Skeletal muscle satellite cell (primary cell): ENCODE data around the gene SLC40A1.

Source experiments
- H3K27me3 ChIP-seq: 2 replicates; pipeline ENCODE4 v1.7.0; 2013; ENCODE audit warnings: low read length; ENCODE audit not compliant: control insufficient read depth, insufficient read depth
- H3K36me3 ChIP-seq: 2 replicates; pipeline ENCODE4 v1.7.0; 2013; ENCODE audit warnings: mild to moderate bottlenecking, control low read depth, low read length; ENCODE audit not compliant: insufficient read depth
- H3K4me1 ChIP-seq: 2 replicates; pipeline ENCODE4 v1.7.0; 2013; ENCODE audit warnings: low read length; ENCODE audit not compliant: control insufficient read depth, insufficient read depth
- H3K4me2 ChIP-seq: 2 replicates; pipeline ENCODE4 v1.7.0; 2013; ENCODE audit warnings: mild to moderate bottlenecking, low read length
- H3K4me3 ChIP-seq: 2 replicates; pipeline ENCODE4 v1.7.0; 2013; ENCODE audit warnings: low read length
- H3K9ac ChIP-seq: 2 replicates; pipeline ENCODE4 v1.7.0; 2013; ENCODE audit warnings: mild to moderate bottlenecking, low read depth, low read length, moderate library complexity
- H3K9me3 ChIP-seq: replicated peaks from 2 replicates; pipeline ENCODE4 v1.7.0; 2013; ENCODE audit warnings: mild to moderate bottlenecking, control low read depth, low read length

The SLC40A1 gene

DNA sequence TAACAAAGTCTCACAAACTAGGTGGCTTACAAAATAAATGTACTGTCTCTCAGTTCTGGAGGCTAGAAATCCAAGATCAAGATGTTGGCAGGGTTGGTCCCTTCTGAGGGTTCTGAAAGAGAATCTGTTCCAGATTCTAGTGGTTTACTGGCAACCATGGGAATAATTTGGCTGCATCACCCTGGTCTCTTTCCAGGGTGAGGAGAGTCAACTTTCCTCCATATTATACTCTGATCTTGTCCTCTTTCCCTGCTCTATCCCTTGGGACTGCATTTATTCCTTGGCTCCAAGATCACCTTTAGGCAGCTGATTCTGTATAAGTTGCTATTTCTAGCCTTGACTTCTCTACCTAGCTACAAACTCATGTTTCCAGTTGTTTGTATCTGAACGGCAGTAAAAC, 35.2 kb downstream of the SLC40A1 start:
- H3K4me3 ChIP-seq: no peak overlapping the region
- H3K36me3 ChIP-seq: no peaks in the 10 kb centered on the region
- H3K27me3 ChIP-seq: no peaks in the 10 kb centered on the region
- H3K4me1 ChIP-seq: peaks cover 6% of the 10 kb centered on the region
- no peak overlapping the region for H3K9ac ChIP-seq
- no peak overlapping the region for H3K4me2 ChIP-seq
- H3K9me3 ChIP-seq: no peaks in the 10 kb centered on the region

DNA sequence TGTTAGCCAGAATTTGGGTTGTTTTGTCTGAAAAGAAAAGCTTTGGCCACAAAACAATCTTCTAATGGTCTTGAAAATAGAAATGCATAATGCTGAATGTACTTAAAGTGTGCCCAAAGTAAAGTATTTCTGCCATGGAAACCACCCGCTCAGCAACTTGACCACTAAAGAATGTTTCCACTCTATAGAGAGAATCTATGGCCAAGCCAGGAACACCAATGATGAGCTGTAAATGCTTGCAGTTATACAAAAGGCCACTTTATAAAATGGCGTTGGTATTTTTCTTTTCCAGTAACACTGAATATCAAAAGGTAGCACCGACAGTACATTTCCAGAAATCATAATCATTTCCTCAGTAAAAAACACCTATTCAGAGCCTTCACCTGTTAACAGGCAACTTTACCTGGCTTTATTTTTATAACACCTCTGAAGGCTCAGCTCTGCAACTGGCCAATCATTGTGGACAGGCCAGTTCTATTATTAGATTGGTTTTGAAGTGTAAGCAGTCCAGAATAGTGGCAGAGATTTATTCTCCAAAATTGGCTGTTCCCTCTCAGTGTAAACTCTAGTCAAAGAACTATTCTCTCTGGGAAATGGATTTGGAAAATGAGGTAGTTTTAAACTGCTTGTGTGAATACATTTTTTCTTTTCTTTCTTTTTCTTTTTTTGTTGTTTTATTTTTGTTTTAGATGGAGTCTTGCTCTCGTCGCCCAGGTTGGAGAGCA, 36.1 kb downstream of the SLC40A1 start:
- H3K27me3 ChIP-seq: no peaks in the 10 kb centered on the region
- H3K4me3 ChIP-seq: no peak overlapping the region
- peaks cover 6% of the 10 kb centered on the region for H3K4me1 ChIP-seq
- no peak overlapping the region for H3K4me2 ChIP-seq
- no peak overlapping the region for H3K9ac ChIP-seq
- no peaks in the 10 kb centered on the region for H3K36me3 ChIP-seq
- no peaks in the 10 kb centered on the region for H3K9me3 ChIP-seq

DNA sequence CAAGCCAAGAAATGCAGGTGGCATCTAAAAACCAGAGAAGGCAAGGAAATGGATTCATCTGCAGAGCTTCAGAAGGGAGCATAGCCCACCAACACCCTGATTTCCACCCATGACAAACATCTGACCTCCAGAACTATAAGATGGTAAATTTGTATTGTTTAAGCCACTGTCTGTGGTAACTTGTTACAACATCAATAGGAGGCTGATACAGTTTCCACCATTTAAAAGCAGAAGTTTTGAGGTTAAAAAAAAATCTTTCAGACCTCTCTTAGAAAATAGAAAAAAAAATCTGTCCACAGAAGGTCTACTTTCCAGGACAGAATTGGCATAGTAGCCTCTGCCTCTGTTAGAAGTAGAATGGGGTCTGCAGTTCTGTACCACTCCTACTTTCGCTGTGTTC, 37.2 kb downstream of the SLC40A1 start:
- Histone ChIP-seq H3K4me2 (no peak overlapping the region), H3K9ac (no peak overlapping the region), H3K9me3 (no peaks in the 10 kb centered on the region), H3K4me1 (no peaks in the 10 kb centered on the region), H3K36me3 (no peaks in the 10 kb centered on the region), H3K27me3 (no peaks in the 10 kb centered on the region), H3K4me3 (no peak overlapping the region)

DNA sequence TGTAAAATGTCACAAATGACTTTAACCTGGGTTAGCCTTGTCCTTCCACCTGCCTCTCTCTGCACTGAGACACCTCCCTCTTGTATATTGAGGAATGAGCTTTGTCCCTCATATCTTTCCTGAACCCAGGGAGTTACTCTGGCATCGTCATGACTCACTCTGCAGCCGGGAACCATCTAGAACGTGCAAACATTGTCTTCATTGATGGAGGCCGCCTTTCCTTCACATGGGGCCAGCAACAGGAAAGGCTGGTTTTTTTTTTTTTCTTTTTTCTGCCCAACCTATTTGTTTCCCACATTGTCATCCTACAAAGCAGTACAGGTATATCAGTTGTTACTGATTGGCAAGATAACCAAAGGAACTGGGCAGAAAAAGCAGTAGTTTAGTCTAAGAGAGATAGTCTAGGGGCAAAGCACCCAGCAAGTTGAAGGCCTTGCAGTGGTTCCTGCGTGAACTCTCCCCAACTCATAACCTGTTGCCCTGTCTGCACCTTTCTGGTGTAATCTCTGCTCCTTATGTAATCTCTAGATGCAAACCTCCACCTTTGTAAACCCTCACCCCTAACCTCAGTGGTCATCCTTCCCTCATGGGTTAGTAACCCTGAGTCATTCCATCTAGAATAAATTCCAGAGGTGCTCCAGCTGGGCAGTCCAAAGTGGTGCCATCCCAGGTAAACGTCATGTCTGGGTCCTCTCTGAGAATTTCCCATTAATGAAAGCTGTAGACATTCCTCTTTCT, 38.3 kb downstream of the SLC40A1 start:
- Histone ChIP-seq H3K27me3 (no peaks in the 10 kb centered on the region), H3K36me3 (no peaks in the 10 kb centered on the region), H3K4me3 (no peak overlapping the region), H3K4me1 (no peaks in the 10 kb centered on the region), H3K9ac (no peak overlapping the region), H3K9me3 (no peaks in the 10 kb centered on the region), H3K4me2 (no peak overlapping the region)

DNA sequence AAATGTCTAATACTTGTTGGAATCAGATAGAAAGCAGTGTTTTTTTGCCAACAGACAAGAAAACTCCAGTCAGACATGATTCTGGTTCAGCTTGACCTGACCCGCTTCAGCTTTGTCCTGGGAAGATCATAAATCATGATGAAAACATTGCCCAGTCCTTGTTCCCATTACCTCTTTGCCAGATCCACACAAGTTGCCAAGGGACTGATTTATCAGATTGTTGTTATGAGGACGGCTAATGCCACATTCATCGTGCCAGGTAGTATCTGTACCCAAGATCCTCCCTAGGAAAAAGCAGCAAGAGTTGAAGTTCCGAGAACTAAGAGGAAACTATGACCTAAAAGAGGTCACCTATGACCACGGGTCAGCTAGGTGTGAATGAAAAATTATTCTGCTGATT, 39.0 kb downstream of the SLC40A1 start:
- H3K4me3 ChIP-seq: no peak overlapping the region
- no peaks in the 10 kb centered on the region for H3K27me3 ChIP-seq
- no peaks in the 10 kb centered on the region for H3K4me1 ChIP-seq
- H3K36me3 ChIP-seq: no peaks in the 10 kb centered on the region
- no peaks in the 10 kb centered on the region for H3K9me3 ChIP-seq
- H3K9ac ChIP-seq: no peak overlapping the region
- no peak overlapping the region for H3K4me2 ChIP-seq

DNA sequence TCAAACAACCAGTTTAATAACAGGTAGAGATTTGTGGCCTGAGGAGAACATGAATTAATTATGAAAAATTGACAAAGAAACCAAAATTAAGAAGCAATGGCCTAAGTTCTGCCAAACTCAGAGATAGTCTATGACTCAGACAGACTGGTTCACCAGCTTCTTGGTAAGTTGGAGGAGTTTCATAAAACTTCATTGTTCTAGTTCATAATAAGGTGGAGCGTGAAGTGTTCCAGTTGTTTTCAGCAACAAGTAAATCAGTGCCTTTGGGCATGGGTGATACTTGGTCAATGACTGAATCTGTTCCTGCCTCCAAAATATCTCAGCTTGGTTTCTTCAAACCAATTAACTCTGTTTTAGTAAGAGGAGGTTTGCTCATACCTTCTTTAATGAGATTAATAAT, 40.0 kb downstream of the SLC40A1 start:
- Histone ChIP-seq H3K9me3 (no peaks in the 10 kb centered on the region), H3K27me3 (no peaks in the 10 kb centered on the region), H3K4me1 (peaks cover under 1% of the 10 kb centered on the region), H3K4me2 (no peak overlapping the region), H3K36me3 (no peaks in the 10 kb centered on the region), H3K9ac (no peak overlapping the region), H3K4me3 (no peak overlapping the region)

DNA sequence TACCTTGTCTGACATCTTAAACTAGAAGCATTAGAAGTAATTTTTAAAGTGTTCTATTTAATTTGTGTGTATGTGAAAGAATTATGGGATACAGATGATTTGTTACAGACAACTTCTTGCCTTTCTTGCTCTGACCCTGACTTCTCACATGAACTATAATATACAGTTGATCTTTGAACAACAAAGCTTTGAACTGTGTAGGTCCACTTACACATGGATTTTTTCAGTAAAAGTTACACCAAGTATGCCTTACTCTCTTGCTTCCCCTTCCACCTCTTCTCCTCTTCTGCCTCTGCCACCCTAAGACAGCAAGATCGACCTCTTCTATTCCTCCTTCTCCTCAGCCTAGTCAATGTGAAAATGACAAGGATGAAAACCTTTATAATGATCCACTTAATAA, 42.2 kb downstream of the SLC40A1 start:
- H3K4me1 ChIP-seq: peaks cover 16% of the 10 kb centered on the region
- H3K9me3 ChIP-seq: no peaks in the 10 kb centered on the region
- no peak overlapping the region for H3K4me3 ChIP-seq
- no peaks in the 10 kb centered on the region for H3K36me3 ChIP-seq
- H3K27me3 ChIP-seq: no peaks in the 10 kb centered on the region
- H3K4me2 ChIP-seq: no peak overlapping the region
- H3K9ac ChIP-seq: no peak overlapping the region

DNA sequence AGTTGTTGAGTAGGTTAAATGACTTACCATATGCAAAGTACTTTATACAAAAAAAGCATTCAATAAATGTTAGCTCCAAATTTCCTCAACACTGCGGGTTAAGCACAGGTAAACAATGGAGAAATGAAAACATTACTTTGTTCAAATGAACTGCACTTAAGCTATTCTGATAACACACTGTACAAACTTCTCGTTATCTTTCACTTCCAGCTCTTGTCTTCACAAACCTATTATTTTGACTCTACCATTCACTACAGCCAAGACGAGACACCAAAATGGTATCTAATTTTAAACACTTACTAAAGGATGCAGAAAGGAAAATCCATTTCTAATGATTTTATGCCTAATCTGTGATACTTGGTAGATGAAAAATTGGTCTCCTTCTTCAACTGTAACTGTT, 43.8 kb downstream of the SLC40A1 start:
- Histone ChIP-seq H3K4me1 (peaks cover 16% of the 10 kb centered on the region), H3K27me3 (no peaks in the 10 kb centered on the region), H3K9ac (no peak overlapping the region), H3K36me3 (no peaks in the 10 kb centered on the region), H3K4me3 (no peak overlapping the region), H3K9me3 (no peaks in the 10 kb centered on the region), H3K4me2 (no peak overlapping the region)

DNA sequence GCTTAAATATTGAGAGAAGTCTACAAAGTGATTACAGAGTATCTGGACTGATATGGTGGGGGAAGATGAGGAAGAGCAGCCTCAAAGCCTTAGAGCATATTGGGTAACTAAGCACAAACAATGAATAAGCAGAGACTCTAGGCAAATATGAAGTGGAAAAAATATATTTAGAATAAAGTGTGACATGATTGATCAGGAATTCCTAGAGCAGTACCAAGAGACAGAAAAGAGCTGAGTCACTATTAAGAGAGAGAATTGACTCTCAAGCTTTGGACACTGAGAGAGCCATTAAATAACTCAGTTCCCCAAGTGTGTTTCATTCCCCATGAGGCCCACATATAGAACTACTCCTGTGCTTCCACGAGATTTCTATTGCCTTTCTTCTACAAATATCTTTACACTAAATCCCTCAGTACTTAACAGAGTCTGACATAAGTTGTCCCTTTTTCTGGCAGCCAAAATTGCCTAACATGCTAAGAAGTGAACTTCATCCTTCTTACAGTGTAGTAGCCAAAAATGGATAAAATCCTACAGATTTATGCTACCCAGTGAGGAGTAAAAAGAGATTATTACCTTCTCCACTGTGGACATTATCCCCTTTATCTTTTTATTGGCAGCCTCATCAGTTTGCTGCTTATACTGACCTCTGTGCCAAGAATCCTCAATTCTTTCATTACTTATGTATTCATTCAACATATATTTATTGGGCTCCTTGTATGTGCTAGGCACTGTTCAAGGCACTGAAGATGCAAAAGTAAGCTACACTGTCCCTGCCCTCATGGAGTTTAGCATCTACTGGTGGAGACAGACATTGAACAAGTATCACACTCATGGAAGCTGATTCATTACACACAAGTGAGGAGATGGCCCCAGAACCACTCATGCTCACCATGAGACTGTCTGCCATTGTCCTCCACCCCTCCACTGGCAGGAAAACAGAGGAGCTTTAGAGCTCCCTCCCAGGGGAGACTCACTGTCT, 45.4 kb downstream of the SLC40A1 start:
- H3K9ac ChIP-seq: peak overlapping the region; percentile 26

DNA sequence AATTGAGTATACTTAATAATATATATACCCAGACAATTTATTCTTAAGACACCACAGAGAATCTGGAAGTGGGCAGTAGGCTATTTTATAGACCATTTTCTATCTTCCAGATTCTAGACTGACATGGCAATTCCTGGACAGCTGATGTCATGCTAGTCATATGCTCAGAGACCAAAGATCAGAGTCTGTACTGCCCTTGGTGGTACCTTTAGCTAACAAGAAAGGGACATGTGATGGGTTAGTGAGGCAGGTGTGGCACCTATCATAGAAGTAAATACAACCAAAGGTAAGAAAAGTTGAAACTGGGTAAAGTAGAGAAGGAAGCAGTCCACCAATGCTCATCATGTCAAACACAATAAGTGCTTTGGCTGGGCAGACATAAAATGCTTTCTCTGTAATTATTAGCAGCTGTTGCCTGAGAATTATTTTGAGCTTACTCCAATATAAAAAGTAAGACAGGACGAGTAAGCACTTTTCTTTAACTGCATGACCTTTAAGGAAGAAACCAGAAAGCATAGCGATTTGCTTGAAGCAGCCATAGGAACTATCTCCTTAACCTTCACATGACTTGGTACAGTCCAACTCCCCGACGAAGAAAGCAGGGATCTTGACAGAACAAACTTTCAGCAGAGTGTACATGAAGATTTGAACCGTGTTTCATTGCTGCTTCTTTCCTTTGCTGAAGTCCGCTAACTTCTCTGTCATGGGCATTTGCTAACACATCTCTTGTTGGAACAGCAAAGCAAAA, 47.1 kb downstream of the SLC40A1 start:
- H3K36me3 ChIP-seq: no peaks in the 10 kb centered on the region
- H3K4me1 ChIP-seq: peaks cover 16% of the 10 kb centered on the region
- no peak overlapping the region for H3K4me2 ChIP-seq
- no peak overlapping the region for H3K9ac ChIP-seq
- H3K9me3 ChIP-seq: no peaks in the 10 kb centered on the region
- H3K27me3 ChIP-seq: no peaks in the 10 kb centered on the region
- H3K4me3 ChIP-seq: no peak overlapping the region

More for the DNA sequence above, 45.4 kb downstream of the SLC40A1 start:
- peaks cover 16% of the 10 kb centered on the region for H3K4me1 ChIP-seq
- H3K4me3 ChIP-seq: no peak overlapping the region
- H3K4me2 ChIP-seq: peak overlapping the region; percentile 9
- H3K36me3 ChIP-seq: no peaks in the 10 kb centered on the region
- H3K9me3 ChIP-seq: no peaks in the 10 kb centered on the region
- no peaks in the 10 kb centered on the region for H3K27me3 ChIP-seq
